GM18517 (cell line): ENCODE results near the gene DMGDH.

Source experiments
- ATAC-seq: cut with Tn5 transposase; IDR thresholded peaks from one replicate; pipeline ENCODE4 v1.9.1; 2021; ENCODE audit warnings: mild to moderate bottlenecking, moderate library complexity; ENCODE audit not compliant: unreplicated experiment

The DMGDH gene

DNA sequence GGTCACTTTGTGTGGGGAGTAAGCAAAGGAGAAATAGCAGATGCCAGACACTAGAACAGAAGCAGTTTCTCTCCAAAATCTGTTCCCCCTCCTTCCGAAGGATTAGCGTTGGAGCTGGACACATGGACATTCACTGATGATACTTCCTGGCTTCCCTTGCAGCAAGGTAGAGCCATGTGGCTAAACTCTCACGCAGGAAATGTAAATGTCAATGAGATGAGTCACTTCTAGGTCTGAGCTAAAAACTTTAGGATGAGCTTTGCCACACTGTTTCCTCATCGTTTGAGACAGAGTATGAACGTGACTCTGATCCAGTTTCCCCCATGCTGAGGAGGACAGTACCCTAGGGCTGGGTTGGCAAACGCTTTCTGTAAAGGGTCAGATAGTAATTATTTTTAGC lies 5.2 kb upstream of the DMGDH start:
- ATAC-seq: no peak

DNA sequence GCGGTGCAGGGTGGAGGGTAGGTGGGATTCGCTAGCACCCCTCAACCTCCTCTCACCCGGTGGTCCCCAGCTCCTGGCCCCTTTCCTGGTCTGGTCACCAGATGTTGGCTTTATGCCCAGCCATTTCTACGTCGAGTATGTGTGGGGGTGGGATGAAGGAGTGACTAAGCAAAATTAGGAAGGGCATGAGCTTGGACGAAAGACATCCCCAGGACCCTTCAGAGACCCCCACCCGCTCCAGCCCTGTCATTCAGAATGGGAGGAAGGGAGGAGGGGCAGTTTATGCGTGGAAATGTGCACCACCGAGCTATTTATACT lies 835 bp upstream of the DMGDH start:
- ATAC-seq: no peak

DNA sequence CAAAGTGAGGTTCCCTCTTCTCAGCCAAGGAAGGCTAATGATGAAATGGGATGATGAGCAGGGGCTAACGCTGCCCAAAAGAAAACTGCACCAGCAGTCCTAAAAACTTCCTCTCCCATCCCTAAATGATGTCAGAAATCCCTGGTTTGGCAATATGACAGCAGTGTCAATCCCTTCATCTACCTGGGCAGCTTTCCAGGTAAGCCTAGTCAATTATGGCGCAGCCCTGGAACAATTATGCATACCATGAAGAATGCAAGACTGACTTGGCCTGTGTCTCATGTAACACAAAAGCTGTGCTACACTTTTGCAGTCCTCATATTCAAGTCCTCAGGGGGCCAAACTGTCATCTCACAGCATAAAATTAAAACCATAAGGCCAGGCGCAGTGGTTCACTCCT lies 7.0 kb downstream of the DMGDH start:
- ATAC-seq: no peak

DNA sequence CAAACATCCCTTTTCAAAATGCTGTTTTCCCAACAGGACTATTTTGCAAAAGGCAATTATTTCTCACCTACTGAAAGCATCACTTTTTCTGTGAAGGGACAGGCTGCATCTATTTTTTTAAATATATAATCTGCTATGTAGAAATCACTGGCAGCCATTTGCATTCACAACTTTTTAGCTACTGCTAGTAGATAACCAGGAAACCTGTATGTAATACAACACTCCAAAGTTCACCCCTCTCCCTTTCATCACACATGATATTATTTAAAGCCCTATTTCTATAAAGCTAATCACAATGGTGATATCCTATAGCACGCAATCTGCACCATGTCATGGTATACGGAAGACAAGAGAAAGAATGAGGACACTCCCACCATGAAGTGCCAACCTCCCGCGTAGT lies 9.8 kb downstream of the DMGDH start:
- ATAC-seq: no peak

DNA sequence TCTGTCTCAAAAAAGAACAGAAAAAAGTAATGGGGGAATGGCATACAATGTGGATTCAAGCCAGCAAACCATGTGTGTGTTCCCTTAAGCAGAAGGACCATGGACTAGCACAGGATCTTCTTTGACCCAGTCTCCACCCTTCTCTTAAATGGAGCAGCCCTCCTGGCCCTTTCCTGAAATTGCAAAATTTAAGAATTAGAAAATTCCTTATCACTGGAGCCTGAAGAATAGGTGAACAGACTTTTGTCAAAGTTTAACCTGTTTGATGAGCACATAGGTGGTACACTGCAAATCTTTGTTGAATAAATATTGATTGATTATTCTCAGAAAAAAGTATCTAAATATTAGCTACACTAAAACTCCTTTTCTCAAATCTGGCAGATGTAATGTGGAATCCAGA lies 12.6 kb downstream of the DMGDH start:
- no peak for ATAC-seq

DNA sequence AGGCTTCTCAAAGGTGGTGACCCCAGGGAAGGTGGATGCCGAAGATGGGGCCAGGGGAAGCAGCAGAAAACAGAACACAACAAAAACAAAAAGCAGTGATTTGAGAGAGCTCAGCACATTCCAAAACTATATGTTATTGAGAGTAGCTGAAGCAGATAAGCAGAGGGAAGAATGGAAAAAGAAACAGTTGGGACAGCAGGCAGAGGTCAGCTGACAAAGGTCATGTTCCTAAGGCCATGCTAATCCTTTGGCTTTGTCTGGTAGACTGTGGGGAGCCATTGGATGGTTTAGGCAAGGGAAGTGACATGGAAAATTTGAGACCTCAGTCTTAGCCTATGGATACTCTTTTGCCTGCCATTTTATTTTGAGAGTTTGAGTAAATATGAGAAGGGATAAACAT lies 14.5 kb downstream of the DMGDH start:
- ATAC-seq: no peak

DNA sequence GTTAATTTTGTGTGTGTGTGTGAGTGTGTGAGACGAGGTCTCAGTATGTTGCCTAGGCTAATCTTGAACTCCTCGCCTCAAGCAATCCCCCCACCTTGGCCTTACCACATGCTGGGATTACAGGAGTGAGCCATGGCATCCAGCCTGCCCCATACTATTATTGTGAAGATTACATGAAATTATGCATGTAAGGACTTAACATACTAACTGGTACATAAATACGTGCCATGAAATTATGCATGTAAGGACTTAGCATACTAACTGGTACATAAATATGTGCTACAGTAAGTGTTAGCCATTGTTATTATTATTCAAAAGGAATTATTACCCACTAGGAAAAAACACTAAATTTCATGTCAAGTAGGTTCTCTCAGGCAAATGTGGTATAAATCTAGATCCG lies 16.2 kb downstream of the DMGDH start:
- no peak for ATAC-seq

DNA sequence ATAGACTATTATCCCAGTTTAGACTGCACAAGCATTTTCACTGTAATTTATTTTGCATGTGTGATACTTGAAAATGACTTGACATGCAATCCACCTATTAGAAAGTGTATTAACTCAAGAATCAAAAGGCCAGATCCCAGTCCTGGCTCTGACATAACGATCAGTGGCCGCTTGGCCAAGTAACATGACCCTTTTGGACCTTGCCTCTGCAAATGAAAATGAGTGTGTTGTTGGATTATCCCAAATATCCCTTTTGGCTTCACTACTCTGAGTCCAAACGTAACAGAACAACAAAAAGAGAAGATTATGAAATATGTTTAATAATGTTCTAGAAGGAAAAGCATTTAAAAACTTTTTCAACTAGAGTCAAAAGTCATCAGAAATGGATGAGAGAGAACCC lies 19.0 kb downstream of the DMGDH start:
- ATAC-seq: no peak

DNA sequence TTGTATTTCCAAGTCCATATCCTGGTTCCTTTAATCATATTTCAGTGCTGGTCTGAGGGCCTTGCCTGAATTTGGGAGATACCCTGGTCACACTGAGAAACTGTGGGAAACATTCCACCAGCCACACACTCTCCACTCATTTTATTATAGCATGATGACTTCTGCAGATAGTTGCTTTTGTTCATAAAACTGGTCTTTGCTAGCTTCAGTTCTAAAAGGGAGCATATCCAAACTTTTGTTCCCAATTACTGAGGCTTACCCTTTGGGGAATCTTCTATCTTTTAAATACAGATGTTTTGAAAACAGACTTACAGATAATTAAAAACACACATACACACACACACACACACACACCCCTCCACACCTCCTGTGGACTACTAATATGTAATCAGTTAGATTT lies 21.0 kb downstream of the DMGDH start:
- ATAC-seq: no peak

DNA sequence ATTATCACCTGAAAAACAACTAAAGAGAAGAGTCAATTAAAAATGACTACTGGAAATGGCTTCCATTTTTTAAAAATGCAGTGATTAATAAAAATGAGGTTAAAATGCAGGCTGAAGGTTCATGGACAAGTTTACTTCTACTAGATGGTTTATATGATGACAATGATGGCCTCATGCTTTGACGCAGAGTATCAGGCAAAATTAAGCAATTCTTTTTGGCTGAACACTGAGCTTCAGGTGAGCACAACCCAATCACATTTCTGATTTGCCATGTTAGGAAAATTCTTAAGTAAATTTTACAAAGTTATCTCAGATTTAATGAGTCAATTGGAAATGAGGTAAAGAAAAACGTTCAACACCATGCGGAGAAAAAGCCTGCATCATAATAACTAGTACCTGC lies 22.3 kb downstream of the DMGDH start:
- no peak for ATAC-seq

DNA sequence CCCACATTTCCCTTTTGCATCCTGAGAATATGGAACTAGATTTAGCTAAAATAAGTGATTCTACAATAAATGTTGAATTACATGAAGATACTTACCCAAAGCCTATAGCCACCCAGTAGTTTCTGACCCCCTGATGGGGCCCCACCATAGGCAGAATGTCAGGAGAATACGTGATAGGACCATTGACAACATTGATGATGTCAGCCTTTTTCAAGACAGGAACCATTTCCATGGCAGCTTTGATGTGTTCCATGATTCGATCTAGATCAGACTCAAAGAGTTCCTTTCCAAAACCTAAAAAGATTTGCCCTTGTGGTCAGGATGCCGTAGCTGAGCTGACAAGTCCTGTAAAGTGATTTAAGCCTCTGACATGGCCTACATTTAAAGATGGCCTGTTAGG lies 27.3 kb downstream of the DMGDH start:
- ATAC-seq: no peak

DNA sequence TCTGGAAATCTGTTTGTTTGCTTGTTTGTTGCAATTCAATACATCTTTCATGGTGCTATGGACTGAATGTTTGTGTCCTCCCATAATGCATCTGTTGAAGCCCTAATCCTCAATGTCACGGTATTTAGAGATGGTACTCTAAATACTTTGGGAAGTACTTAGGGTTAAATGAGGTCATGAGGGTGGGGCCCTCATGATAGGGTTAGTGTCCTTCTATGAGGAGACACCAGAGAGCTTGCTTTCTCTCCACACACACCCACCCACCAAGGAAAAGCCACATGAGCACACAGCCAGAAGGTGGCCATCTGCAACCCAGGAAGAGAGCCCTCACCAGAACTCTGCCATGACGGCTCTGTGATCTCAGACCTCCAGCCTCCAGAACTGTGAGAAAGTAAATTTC lies 32.7 kb downstream of the DMGDH start:
- ATAC-seq: no peak

DNA sequence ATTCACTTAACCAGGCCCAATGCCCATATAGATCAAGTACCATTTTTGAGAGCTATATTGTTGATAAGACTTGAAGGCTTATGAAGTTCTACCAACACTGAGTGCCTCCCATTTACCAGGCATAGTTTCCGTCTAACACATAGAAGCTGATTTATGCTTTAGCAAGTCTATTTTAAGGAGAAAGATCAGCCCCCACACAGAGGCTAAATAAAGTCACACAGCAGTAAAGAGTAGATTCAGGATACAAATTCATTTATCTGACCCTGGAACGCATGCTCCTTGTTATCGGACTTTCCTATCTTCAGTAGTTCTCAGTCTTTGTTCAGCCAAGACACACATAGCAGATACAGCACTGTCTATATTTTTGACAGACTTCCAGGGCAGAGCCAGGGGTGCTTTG lies 34.2 kb downstream of the DMGDH start:
- no peak for ATAC-seq

DNA sequence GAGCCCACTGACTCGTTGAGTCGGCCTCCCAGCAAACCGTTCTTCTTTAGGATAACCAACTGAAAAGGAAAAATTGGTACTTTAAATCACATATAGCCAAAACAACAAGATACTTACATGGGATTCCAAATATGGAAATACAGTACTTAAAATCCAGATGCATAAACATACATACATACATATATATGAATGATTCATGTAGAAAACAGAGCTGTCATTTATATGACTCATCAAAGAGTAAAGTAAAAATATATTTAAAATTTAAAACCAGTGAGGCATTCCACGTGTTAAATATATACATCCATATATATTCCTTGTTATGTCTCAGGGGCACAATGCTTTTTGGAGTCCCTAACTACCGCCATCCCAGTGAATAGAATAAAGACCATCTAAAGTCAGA lies 36.7 kb downstream of the DMGDH start:
- no peak for ATAC-seq

DNA sequence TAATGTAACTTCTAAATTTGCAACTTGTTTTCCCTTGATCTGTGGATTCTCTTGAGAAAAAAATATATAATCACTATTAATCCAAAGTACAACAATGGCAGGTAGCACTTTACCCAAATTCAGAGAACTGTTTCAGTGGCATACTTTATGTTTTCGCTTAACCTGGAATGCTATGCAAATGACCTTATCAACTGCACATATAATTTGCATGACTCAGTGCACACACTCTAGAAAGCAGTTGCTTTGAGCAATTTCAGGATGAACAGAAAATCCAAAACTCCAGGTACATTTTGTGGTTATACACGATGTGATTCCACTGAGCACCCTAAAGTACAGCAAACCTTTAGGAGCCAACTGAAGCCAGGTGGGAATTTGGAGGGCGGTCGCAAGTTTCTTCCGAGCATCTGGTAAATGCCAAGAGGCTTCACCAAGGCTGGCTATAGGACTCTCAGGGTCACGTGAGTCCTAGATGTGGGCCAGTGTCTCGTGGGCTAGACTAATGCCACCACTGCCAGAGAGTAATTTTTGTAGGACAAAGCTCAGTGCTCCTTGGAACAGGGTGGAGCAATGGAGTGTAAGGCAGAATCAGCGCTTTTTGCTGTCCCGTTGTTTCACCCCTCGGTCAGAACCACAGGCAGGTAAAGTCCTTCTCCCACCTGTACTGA lies 37.3 kb downstream of the DMGDH start:
- ATAC-seq: no peak

DNA sequence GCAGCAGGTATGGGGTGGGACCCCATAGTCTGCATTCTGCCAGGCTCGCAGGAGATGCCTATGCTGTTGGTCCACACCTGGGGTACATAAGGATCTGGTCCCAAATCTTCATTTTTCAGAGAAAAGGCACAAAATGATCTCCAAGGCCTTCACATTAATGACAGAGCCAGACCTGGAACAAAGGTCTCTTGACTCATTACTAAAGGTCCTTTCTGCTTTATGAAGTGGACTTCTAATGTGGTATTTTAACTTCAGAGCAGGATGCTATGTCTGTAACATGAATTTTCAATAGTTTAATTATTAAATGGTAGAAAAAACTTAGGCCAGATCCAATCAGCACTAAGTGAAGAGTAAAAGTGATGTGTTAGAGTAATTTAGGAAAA lies 38.0 kb downstream of the DMGDH start:
- no peak for ATAC-seq

DNA sequence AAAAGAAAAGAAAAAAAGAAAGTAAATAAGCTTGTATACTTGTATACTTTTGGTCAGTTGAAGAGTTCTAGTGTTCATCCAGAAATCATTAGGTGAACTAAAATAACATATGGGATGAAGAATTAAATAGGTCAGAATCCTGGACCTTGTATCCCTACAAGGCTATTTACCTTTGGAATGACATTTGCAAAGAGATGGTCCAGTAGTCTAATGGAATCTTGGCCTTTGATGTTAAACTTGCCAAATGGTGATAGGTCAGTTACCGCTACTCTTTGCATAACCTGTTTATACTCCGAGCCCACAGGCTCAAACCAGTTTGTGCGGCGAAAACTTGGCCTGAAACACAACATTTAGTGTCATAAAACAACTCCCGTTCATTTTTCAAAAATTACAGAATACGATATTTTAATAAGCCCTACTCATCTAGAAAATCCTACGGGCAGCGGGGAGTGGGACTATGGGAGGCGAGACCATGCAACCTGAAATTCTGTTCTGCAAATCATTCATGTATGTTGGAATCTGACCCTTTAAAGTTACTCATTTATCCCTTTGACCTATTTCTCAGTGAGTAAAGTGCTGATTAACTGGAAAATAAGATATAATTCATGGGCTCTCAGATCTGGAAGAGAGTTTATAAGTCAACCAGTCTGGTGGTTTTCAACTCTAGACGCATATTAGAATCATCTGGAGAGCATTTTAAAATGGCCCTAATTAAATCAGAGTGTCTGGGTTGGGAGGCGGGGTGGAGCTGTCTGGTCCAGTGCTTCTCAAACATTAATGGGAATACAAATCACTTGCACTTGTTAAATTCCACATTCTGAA lies 38.6 kb downstream of the DMGDH start:
- no peak for ATAC-seq

DNA sequence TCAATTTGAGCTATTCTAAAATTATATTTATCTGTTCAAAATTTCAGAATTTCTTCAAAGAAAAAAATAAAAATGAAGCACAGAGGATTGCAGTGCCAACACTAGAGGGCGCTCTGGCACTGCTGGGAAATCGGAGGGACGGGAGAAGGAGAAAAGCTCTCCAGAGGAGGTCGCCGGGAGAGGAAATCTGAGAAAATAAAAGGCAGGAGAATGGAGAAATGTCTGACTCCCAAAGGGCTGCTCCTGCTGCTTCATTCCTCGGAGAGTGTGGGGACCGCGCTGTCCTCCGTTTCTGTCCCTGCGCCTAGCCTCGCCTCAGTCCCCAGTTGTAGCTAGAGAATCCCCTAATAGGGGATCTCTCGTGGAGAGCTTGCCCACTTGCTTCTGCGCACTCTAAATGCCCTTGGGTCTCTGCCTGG lies 44.4 kb downstream of the DMGDH start:
- ATAC-seq: no peak

DNA sequence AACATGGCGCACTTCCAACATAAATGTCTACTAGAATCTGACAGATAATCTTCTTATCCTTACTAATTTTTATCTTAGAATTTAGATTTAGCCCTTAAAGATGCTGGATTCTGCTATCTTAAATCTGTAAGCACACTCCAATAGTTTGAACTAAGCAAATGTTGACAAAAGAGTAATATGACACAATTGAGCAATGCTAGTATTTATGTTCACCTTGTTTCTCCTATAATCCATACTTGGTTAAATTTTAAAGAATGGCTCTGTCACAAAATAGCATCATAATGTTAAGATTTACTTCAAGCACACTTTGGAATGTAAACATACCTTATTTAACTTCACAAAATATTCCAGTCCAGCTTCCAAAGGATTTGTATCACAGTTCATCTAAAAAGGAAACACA lies 45.5 kb downstream of the DMGDH start:
- no peak for ATAC-seq

DNA sequence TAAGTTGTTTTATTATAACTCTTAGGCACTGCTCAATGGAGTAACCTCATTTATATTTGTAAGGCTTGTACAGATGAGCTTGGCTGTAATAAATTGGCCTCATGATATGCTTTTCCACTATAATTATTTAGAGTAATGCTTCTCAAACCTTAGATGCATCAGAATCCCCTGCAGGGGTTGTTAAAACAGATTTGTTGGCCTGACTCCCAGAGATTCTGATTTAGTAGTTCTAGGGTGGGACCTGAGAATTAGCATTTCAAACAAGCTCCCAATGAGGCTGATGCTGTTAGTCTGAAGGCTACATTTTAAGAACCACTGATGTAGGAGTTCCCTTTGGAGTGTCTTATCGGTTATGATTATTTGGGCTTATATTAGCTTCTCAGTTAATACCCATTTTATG lies 46.1 kb downstream of the DMGDH start:
- ATAC-seq: no peak

DNA sequence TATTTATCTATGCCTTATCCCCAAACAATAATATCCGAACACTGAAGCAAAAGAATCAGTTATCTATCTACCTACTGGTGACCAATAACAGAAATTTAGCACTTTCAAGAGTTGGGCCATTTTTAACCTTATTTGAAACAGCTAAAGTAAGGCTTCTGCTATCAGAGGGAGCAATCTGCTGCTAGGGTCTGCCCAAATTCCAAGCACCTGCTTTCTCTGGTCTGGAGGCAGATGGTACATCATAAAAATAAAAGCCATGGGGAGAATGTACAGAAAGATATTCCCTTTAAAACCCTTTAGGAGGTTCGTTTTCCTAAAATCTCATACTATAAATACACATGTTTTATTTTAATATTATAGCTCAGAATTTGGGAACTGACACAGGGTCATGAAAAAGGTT lies 46.7 kb downstream of the DMGDH start:
- ATAC-seq: no peak

DNA sequence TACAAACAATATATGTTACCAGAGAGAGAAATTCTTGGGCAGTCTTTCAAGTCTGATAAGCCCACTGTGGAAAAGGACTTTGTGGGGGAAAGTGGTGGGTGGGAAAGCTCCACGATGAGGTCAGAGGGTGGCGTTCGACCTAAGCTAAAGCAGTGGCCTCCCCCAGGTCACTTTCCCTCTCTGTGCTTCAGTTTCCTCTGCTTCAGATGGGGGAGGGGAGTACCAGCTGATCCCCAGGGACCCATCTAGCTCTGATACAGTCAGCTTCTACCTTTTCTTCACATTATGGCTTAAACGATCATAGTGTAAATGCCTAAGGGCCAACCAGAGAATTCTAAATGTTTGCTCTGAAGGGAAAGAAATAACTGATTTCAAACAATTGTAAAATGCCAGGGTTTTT lies 47.7 kb downstream of the DMGDH start:
- ATAC-seq: no peak
